Caco-2 (cell line): ENCODE data around the gene ABLIM2. TPM values are rescaled to one million over a fixed set of nuclear protein-coding genes. Genes with fewer than 3 reads are reported as not detected.

Source experiments
- BruUV-seq: library from RNA; stranded (reverse); fragments of 400-500 nt; replicated peaks from 2 replicates; lab custom pipeline; 2021; lab: Mats Ljungman, UMichigan
- CTCF ChIA-PET: fragments of 300-600 bp; sonication (Branson Sonifier 250); formaldehyde crosslinking; loops from one replicate; lab custom pipeline; 2022; ENCODE audit warnings: antibody characterized with exemption; lab: Charles Lee
- POLR2A ChIA-PET: fragments of 300-600 bp; sonication (Branson Sonifier 250); formaldehyde crosslinking; loops from one replicate; lab custom pipeline; 2022; ENCODE audit warnings: antibody characterized with exemption; lab: Charles Lee
- DNase-seq, 2 experiments: peaks; one replicate each; pipeline versions ENCODE4 v3.0.0 to v3.0.0-alpha.2; 2020 to 2022
- H3K27me3 ChIP-seq: replicated peaks from 2 replicates; pipeline ENCODE4 v1.6.0; 2011; ENCODE audit warnings: low read length; ENCODE audit not compliant: control insufficient read depth, insufficient read depth
- H3K36me3 ChIP-seq: 2 replicates; pipeline ENCODE4 v1.5.1; 2011; ENCODE audit warnings: low read length; ENCODE audit not compliant: control insufficient read depth, insufficient read depth
- H3K4me1 ChIP-seq: fragments of 250-450 bp; sonication (Bioruptor Pico); 2 replicates; pipeline ENCODE4 v1.5.1; 2020; ENCODE audit warnings: mild to moderate bottlenecking
- H3K4me3 ChIP-seq: 2 replicates; pipeline ENCODE4 v1.5.1; 2011; ENCODE audit warnings: low read depth, mild to moderate bottlenecking, control low read depth, low read length
- H3K9me3 ChIP-seq: fragments of 250-450 bp; sonication (Bioruptor Pico); 2 replicates; pipeline ENCODE4 v1.5.1; 2020; ENCODE audit warnings: mild to moderate bottlenecking, moderate library complexity
- H3K27ac Mint-ChIP-seq: one replicate; pipeline ENCODE4 v1.8.0; 2022; ENCODE audit warnings: mixed read lengths; ENCODE audit not compliant: unreplicated experiment
- H3K27me3 Mint-ChIP-seq: one replicate; pipeline ENCODE4 v1.8.0; 2022; ENCODE audit warnings: mixed read lengths; ENCODE audit not compliant: insufficient read depth, unreplicated experiment
- H3K36me3 Mint-ChIP-seq: one replicate; pipeline ENCODE4 v1.8.0; 2022; ENCODE audit warnings: mild to moderate bottlenecking, mixed read lengths; ENCODE audit not compliant: insufficient read depth, unreplicated experiment
- H3K4me1 Mint-ChIP-seq: one replicate; pipeline ENCODE4 v1.8.0; 2022; ENCODE audit warnings: low read depth, mixed read lengths; ENCODE audit not compliant: unreplicated experiment
- H3K4me3 Mint-ChIP-seq: one replicate; pipeline ENCODE4 v1.8.0; 2022; ENCODE audit warnings: mild to moderate bottlenecking, moderate library complexity, mixed read lengths; ENCODE audit not compliant: unreplicated experiment
- H3K9me3 Mint-ChIP-seq: one replicate; pipeline ENCODE4 v1.8.0; 2022; ENCODE audit warnings: mixed read lengths; ENCODE audit not compliant: unreplicated experiment
- CTCF ChIP-seq, 2 experiments: fragments of 200-600 bp in 1 of 2; IDR thresholded peaks; 1 replicate in 1 of 2; 2 replicates in 1 of 2; pipeline versions ENCODE4 v1.5.1 to v1.8.0; 2011 to 2022; ENCODE audit warnings: antibody characterized with exemption in 1 of 2, control low read depth in 1 of 2, inconsistent platforms in 1 of 2, low read depth in 1 of 2, low read length in 1 of 2, mild to moderate bottlenecking in 1 of 2, moderate library complexity in 1 of 2; ENCODE audit not compliant: insufficient read depth in 1 of 2, severe bottlenecking in 1 of 2, unreplicated experiment in 1 of 2
- intact Hi-C: fragments of 100-400 bp; cut with micrococcal nuclease; formaldehyde crosslinking; loops from one replicate; pipeline ENCODE4 v1.10.0; 2022; ENCODE audit not compliant: unreplicated experiment
- total RNA-seq: library from RNA; stranded (reverse); gene quantifications from 2 replicates; pipeline ENCODE4 v1.2.3, GENCODE V29; 2022

Gene ABLIM2
- total RNA-seq, 1 experiment from 2014 or later: 0.23 TPM

- Mint-ChIP-seq H3K4me1 (peaks cover 26% of the 10 kb centered on the region), H3K27ac (no peak overlapping the region), H3K4me3 (no peak overlapping the region), H3K27me3 (no peaks in the 10 kb centered on the region), H3K9me3 (no peaks in the 10 kb centered on the region), H3K36me3 (peaks cover 6% of the 10 kb centered on the region)
- POLR2A ChIA-PET: no interaction called here
- peaks cover 39% of the 10 kb centered on the region for H3K4me1 ChIP-seq
- DNase-seq: no peak
- no TSS peak for BruUV-seq
- no peak for TF ChIP-seq CTCF (IDR thresholded peaks at IDR 0.05; ENCODE audit: insufficient read depth in 1 of 2, low read depth in 1 of 2, low read length in 1 of 2, severe bottlenecking in 1 of 2, unreplicated experiment in 1 of 2)
- no peaks in the 10 kb centered on the region for H3K9me3 ChIP-seq
- no peaks in the 10 kb centered on the region for H3K27me3 ChIP-seq
- intact Hi-C loops: no loop called here
- no peaks in the 10 kb centered on the region for H3K36me3 ChIP-seq
- H3K4me3 ChIP-seq: no peak overlapping the region
- CTCF ChIA-PET: interaction anchor here (0.6 kb wide), 1 partner anchor 163 kb away, joined by 4 read pairs; no protein-coding TSS in a partner anchor
These were observed 191.6 kb downstream of the ABLIM2 start for GRCh38 chr4:7967063-7967440.

GRCh38 chr4:7966281-7967062, 192.1 kb downstream of the ABLIM2 start:
- Mint-ChIP-seq H3K27ac (no peak overlapping the region), H3K36me3 (peaks cover 6% of the 10 kb centered on the region)
- CTCF ChIA-PET: no interaction called here

More at GRCh38 chr4:7966281-7967062, 192.1 kb downstream of the ABLIM2 start:
- Histone ChIP-seq H3K4me1 (peaks cover 33% of the 10 kb centered on the region), H3K4me3 (no peak overlapping the region), H3K9me3 (no peaks in the 10 kb centered on the region), H3K27me3 (no peaks in the 10 kb centered on the region), H3K36me3 (no peaks in the 10 kb centered on the region)
- no peak for TF ChIP-seq CTCF (IDR thresholded peaks at IDR 0.05; ENCODE audit: insufficient read depth in 1 of 2, low read depth in 1 of 2, low read length in 1 of 2, severe bottlenecking in 1 of 2, unreplicated experiment in 1 of 2)
- no peak overlapping the region for H3K4me3 Mint-ChIP-seq
- no peak for DNase-seq
- H3K27me3 Mint-ChIP-seq: no peaks in the 10 kb centered on the region
- H3K9me3 Mint-ChIP-seq: no peaks in the 10 kb centered on the region
- intact Hi-C loops: no loop called here
- peaks cover 20% of the 10 kb centered on the region for H3K4me1 Mint-ChIP-seq
- BruUV-seq: no TSS peak
- POLR2A ChIA-PET: no interaction called here
